RWPE2 (cell line): ENCODE measurements around the gene ERBB2.

Source experiments
- ATAC-seq: fragments of 200-7000 bp; cut with Tn5 transposase; 3 replicates; pipeline ENCODE4 v1.9.1; 2021; ENCODE audit warnings: low read depth
- DNase-seq: peaks from one replicate; pipeline ENCODE4 v3.0.0-alpha.2; 2020; ENCODE audit warnings: low spot score
- H3K27ac ChIP-seq: fragments of 450-650 bp; 2 replicates; pipeline ENCODE4 v1.5.1; 2017; ENCODE audit warnings: mild to moderate bottlenecking; ENCODE audit not compliant: poor library complexity, severe bottlenecking
- H3K27me3 ChIP-seq: fragments of 250-450 bp; sonication (Bioruptor Pico); 2 replicates; pipeline ENCODE4 v1.5.1; 2021; ENCODE audit warnings: mild to moderate bottlenecking, moderate library complexity; ENCODE audit not compliant: insufficient read depth, poor library complexity, severe bottlenecking
- H3K36me3 ChIP-seq: fragments of 250-450 bp; sonication (Bioruptor Pico); 2 replicates; pipeline ENCODE4 v1.5.1; 2020; ENCODE audit warnings: low read depth, mild to moderate bottlenecking, moderate library complexity
- H3K4me1 ChIP-seq: fragments of 250-450 bp; sonication (Bioruptor Pico); 2 replicates; pipeline ENCODE4 v1.5.1; 2021; ENCODE audit warnings: mild to moderate bottlenecking, moderate library complexity; ENCODE audit not compliant: insufficient read depth, poor library complexity, severe bottlenecking
- H3K4me3 ChIP-seq: fragments of 250-450 bp; sonication (Bioruptor Pico); 2 replicates; pipeline ENCODE4 v1.5.1; 2021; ENCODE audit warnings: mild to moderate bottlenecking, moderate library complexity; ENCODE audit not compliant: severe bottlenecking
- H3K9me3 ChIP-seq: fragments of 250-450 bp; sonication (Bioruptor Pico); 2 replicates; pipeline ENCODE4 v1.5.1; 2021; ENCODE audit warnings: mild to moderate bottlenecking, moderate library complexity; ENCODE audit not compliant: severe bottlenecking
- TF ChIP-seq, protein P1 (sequence below): fragments of 450-650 bp; IDR thresholded peaks from one replicate; pipeline ENCODE4 v1.5.1; 2017; ENCODE audit warnings: mild to moderate bottlenecking, moderate library complexity; ENCODE audit not compliant: poor library complexity, severe bottlenecking

ERBB2 gene

GRCh38 chr17:39701012-39701783, 1.3 kb downstream of the ERBB2 start:
- Histone ChIP-seq H3K4me3 (peak overlapping the region; percentile 71), H3K4me1 (peaks cover 17% of the 10 kb centered on the region), H3K36me3 (no peaks in the 10 kb centered on the region), H3K9me3 (no peaks in the 10 kb centered on the region), H3K27ac (peak overlapping the region; percentile 60), H3K27me3 (no peaks in the 10 kb centered on the region)
- TF ChIP-seq, protein P1, sequence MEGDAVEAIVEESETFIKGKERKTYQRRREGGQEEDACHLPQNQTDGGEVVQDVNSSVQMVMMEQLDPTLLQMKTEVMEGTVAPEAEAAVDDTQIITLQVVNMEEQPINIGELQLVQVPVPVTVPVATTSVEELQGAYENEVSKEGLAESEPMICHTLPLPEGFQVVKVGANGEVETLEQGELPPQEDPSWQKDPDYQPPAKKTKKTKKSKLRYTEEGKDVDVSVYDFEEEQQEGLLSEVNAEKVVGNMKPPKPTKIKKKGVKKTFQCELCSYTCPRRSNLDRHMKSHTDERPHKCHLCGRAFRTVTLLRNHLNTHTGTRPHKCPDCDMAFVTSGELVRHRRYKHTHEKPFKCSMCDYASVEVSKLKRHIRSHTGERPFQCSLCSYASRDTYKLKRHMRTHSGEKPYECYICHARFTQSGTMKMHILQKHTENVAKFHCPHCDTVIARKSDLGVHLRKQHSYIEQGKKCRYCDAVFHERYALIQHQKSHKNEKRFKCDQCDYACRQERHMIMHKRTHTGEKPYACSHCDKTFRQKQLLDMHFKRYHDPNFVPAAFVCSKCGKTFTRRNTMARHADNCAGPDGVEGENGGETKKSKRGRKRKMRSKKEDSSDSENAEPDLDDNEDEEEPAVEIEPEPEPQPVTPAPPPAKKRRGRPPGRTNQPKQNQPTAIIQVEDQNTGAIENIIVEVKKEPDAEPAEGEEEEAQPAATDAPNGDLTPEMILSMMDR, result no peak
- DNase-seq (no peak), ATAC-seq (no peak)

GRCh38 chr17:39701784-39702422, 2.0 kb downstream of the ERBB2 start:
- TF ChIP-seq, protein P1, result no peak
- Histone ChIP-seq H3K36me3 (peaks cover under 1% of the 10 kb centered on the region), H3K27me3 (no peaks in the 10 kb centered on the region), H3K27ac (no peak overlapping the region), H3K4me3 (no peak overlapping the region), H3K4me1 (peaks cover 21% of the 10 kb centered on the region), H3K9me3 (no peaks in the 10 kb centered on the region)
- ATAC-seq, result no peak
- DNase-seq, result no peak

DNA sequence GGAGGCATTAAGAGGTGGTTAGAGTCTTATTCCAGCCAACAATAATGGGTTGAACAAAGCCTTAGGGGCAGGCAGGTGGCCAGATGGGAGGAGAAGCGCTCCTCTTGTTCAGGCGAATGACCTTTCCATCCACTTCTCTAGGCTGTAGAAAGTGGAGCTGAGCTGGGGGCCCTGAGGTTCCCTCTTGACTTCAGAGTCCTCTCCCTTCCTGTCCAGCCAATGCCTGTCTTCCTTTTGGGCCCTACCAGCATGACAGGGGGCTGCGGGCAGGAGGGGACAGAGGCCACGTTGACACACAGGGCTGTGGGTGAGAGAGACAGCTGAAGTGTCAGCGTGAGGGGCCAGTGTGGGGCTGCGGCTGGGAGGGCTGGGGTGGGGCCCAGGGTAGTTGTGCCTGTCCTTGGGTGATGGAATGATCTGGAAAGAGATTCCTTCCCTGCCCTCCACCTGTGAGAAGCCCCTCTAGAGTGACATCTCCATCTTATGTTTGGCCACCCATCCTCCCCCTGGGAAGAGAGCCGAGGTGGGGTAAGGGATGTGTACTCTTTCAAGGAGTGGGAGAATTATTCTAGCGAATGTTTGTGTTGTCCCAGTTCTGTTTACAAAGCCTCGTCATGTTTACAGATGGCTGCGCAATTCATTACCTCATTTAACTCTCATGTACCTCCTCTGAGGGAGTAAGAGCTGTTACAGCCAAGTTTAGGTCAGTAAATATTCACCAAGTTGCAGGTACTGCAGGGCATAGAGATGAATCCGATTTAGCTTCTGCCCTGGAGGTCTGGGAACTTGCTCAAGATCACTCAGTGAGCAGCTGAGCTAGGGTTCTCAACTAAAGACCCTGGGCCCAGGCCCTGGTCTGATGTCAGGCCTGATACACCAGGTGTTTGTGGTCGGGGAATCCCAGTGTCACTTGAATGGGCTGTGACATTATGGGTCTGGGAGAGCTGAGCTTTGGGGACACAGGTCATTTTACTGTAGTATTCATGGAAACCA, 3.3 kb downstream of the ERBB2 start:
- no peak for DNase-seq
- TF ChIP-seq, protein P1, result no peak
- Histone ChIP-seq H3K27ac (no peak overlapping the region), H3K36me3 (peaks cover 13% of the 10 kb centered on the region), H3K27me3 (no peaks in the 10 kb centered on the region), H3K9me3 (no peaks in the 10 kb centered on the region), H3K4me3 (no peak overlapping the region), H3K4me1 (peaks cover 21% of the 10 kb centered on the region)
- ATAC-seq, result no peak

- Histone ChIP-seq H3K27ac (no peak overlapping the region), H3K4me1 (peaks cover 21% of the 10 kb centered on the region), H3K9me3 (no peaks in the 10 kb centered on the region), H3K4me3 (no peak overlapping the region), H3K27me3 (no peaks in the 10 kb centered on the region), H3K36me3 (peaks cover 21% of the 10 kb centered on the region)
- no peak for DNase-seq
- TF ChIP-seq, protein P1, result no peak
- ATAC-seq, result no peak
Measured at GRCh38 chr17:39703913-39704312, 4.0 kb downstream of the ERBB2 start.
